Pancreas (tissue), 10 donors: Measurements from ENCODE around the gene MCAT. TPM values are rescaled to one million over a fixed set of nuclear protein-coding genes. Genes with fewer than 3 reads are reported as not detected.

ENCODE experiments used
- ATAC-seq, 4 donors: fragments of 200-7000 bp; cut with Tn5 transposase; one replicate each; pipeline versions ENCODE4 v1.8.0 to v1.9.1; 2020; ENCODE audit warnings: mild to moderate bottlenecking in 4 of 4, moderate library complexity in 4 of 4
- DNase-seq, 6 donors: peaks; one replicate each; pipeline ENCODE4 v3.0.0-alpha.2; 2020
- FAIRE-seq: peaks from 2 replicates; lab custom pipeline; 2012; peaks lifted over from hg19 to GRCh38; lab: Jason Lieb, UNC
- H3K27ac ChIP-seq, 4 donors: fragments of 200-600 bp; sonication (generic); 1 replicate in 3 of 4; 2 replicates in 1 of 4; pipeline versions ENCODE4 v1.5.0 to v1.8.0; 2020
- H3K27me3 ChIP-seq, 4 donors: fragments of 200-600 bp; one replicate each; pipeline ENCODE4 v1.8.0; 2021
- H3K36me3 ChIP-seq, 3 donors: fragments of 200-600 bp; sonication (generic) in 1 of 3; one replicate each; pipeline versions ENCODE4 v1.5.0 to v1.8.0; 2020 to 2021
- H3K4me1 ChIP-seq, 3 donors: fragments of 200-600 bp; one replicate each; pipeline ENCODE4 v1.8.0; 2021
- H3K4me3 ChIP-seq, 4 donors: fragments of 200-600 bp; sonication (generic) in 2 of 4; one replicate each; pipeline versions ENCODE4 v1.5.0 to v1.8.0; 2020 to 2021
- H3K9me3 ChIP-seq, 4 donors: fragments of 200-600 bp; one replicate each; pipeline ENCODE4 v1.8.0; 2021
- CTCF ChIP-seq, 4 donors: fragments of 200-600 bp; sonication (generic) in 3 of 4; IDR thresholded peaks; one replicate each; pipeline versions ENCODE4 v1.5.0 to v1.8.0; 2021; ENCODE audit warnings: antibody characterized with exemption in 4 of 4
- WGBS, 2 donors: extraction: QIAGEN DNeasy Blood & Tissue Kit; methylation state at CpG; one replicate each; pipeline ENCODE4 v1.1.7; 2013; 5-methylcytosine and 5-hydroxymethylcytosine counted together
- intact Hi-C, 3 donors: fragments of 100-400 bp; cut with DNase I; formaldehyde crosslinking; loops; one replicate each; pipeline versions ENCODE4 v1.11.1 to v1.14.2; 2022
- polyA plus RNA-seq, 2 donors: library from polyadenylated mRNA; stranded (reverse); fragments of 200-250 nt; gene quantifications; one replicate each; pipeline ENCODE4 v1.2.3, GENCODE V29; 2013
- total RNA-seq, 6 donors: library from RNA; stranded (reverse); fragmentation: NEBNext Ultra II Directional in 4 of 6; extraction: Animal tissue kit (Norgen Biotek cat#: 25700) in 4 of 6; gene quantifications; one replicate each; pipeline versions ENCODE4 v1.2.1 to v1.2.4, GENCODE V29; 2021 to 2023
- donor health status: healthy with polysubstance abuse.
- donor health status: DM: no; HTN: no; CAD: no; lungs with moderate emphysema.
- donor health status: DM: no; HTN: no; CAD: no.
- donor health status: control.
- donor health status: control.
- donor health status: Bipolar disorder and iron deficiency.
- donor health status: DM: yes; HTN: yes; CAD: no.
- donor health status: DM: no; HTN: no; CAD: no.
- donor health status: DM: no; HTN: no; CAD: no.
- donor health status: DM: yes; HTN: yes; CAD: no.

The MCAT gene
- total and polyA plus RNA-seq, 8 donors, result 7.0 to 14.1 (median 10.7) TPM

GRCh38 chr22:43114958-43115357 is 28.2 kb downstream of the MCAT start:
- Histone ChIP-seq H3K4me1 (peaks cover 3 to 23% (median 4%) of the 10 kb centered on the region in 3 donors), H3K27ac (peak overlapping the region in 2 of 4 donors; percentile 37 to 66), H3K4me3 (peak overlapping the region in 1 of 4 donors; percentile 17), H3K9me3 (no peaks in the 10 kb centered on the region), H3K36me3 (no peaks in the 10 kb centered on the region), H3K27me3 (no peaks in the 10 kb centered on the region)
- DNase-seq, result peak; percentile 68 to 84 (median 76)
- 9 to 11% methylated on average over 5 of the region's 5 CpGs for WGBS, 2 donors
- ATAC-seq, result peak; percentile 61 to 81 (median 76)
- FAIRE-seq, result no peak
- intact Hi-C loops, result no loop called here
- no peak for TF ChIP-seq CTCF (IDR thresholded peaks at IDR 0.05)

GRCh38 chr22:43113526-43114251 is 29.5 kb downstream of the MCAT start:
- Histone ChIP-seq H3K36me3 (no peaks in the 10 kb centered on the region), H3K27me3 (no peaks in the 10 kb centered on the region), H3K4me1 (peaks cover 3 to 19% (median 4%) of the 10 kb centered on the region in 3 donors), H3K4me3 (no peak overlapping the region), H3K9me3 (no peaks in the 10 kb centered on the region), H3K27ac (peak overlapping the region in 2 of 4 donors; percentile 41 to 66)
- no peak for TF ChIP-seq CTCF (IDR thresholded peaks at IDR 0.05)
- ATAC-seq (peak; percentile 19 to 67 (median 56)), FAIRE-seq (no peak), DNase-seq (peak in 5 of 6 donors; percentile 34 to 76 (median 51))
- 56% methylated on average over 13 of the region's 13 CpGs for WGBS, 2 donors
- intact Hi-C loops, result no loop called here

GRCh38 chr22:43110927-43111623 is 32.1 kb downstream of the MCAT start:
- TF ChIP-seq CTCF (IDR thresholded peaks at IDR 0.05), result no peak
- peak overlapping the region in 1 of 4 donors; percentile 3 for H3K27ac ChIP-seq
- FAIRE-seq (no peak), ATAC-seq (peak; percentile 61 to 81 (median 74)), DNase-seq (peak; percentile 59 to 90 (median 71))
- intact Hi-C loops, result no loop called here
- WGBS, 2 donors, result 2 to 3% methylated on average over 71 to 86 of the region's 86 CpGs
- H3K36me3 ChIP-seq, result no peaks in the 10 kb centered on the region
- no peaks in the 10 kb centered on the region for H3K27me3 ChIP-seq
- peaks cover 3 to 19% (median 4%) of the 10 kb centered on the region in 3 donors for H3K4me1 ChIP-seq
- H3K9me3 ChIP-seq, result no peaks in the 10 kb centered on the region
- H3K4me3 ChIP-seq, result peak overlapping the region; percentile 33 to 94 (median 68)

GRCh38 chr22:43110444-43110926 is 32.7 kb downstream of the MCAT start, which contains the start of gene BIK:
TSS of gene BIK (plus strand) at chr22:43110750. CDS start at chr22:43124023, 13,273 bp downstream.
- ATAC-seq, result peak; percentile 51 to 67 (median 60)
- peak; percentile 44 to 79 (median 67) for DNase-seq
- peaks cover 3 to 19% (median 4%) of the 10 kb centered on the region in 3 donors for H3K4me1 ChIP-seq
- intact Hi-C loops, result no loop called here
- H3K4me3 ChIP-seq, result peak within 1 kb of the TSS; percentile 33 to 94 (median 68)
- no peaks in the 10 kb centered on the region for H3K9me3 ChIP-seq
- no peak for FAIRE-seq
- H3K27me3 ChIP-seq, result no peaks in the 10 kb centered on the region
- TF ChIP-seq CTCF (IDR thresholded peaks at IDR 0.05), result no peak
- H3K36me3 ChIP-seq, result no peaks in the 10 kb centered on the region
- 0% methylated on average over 35 to 49 of the region's 49 CpGs for WGBS, 2 donors
- peak within 1 kb of the TSS in 1 of 4 donors; percentile 3 for H3K27ac ChIP-seq
